Ovary (tissue), 3 donors: Measurements from ENCODE around the gene TMEM45B.
"Not testable (repeated sequence)": the region's sequence is repeated elsewhere in the genome, so short reads cannot be mapped to it uniquely, and the experiment has no call there.

ENCODE experiments used
- EP300 ChIP-seq: sonication (generic); formaldehyde crosslinking; IDR thresholded peaks from one replicate; pipeline ENCODE4 v1.6.1; 2017; ENCODE audit warnings: antibody characterized with exemption
- TF ChIP-seq, protein P1 (sequence below), 3 donors: fragments of 450-650 bp in 2 of 3; fragments of 200-600 bp in 1 of 3; IDR thresholded peaks; one replicate each; pipeline versions ENCODE4 v1.5.1 to v1.8.0; 2016 to 2022; ENCODE audit warnings: antibody characterized with exemption in 3 of 3, mild to moderate bottlenecking in 1 of 3
- donor health status: DM: no; HTN: no; CAD: no.

DNA sequence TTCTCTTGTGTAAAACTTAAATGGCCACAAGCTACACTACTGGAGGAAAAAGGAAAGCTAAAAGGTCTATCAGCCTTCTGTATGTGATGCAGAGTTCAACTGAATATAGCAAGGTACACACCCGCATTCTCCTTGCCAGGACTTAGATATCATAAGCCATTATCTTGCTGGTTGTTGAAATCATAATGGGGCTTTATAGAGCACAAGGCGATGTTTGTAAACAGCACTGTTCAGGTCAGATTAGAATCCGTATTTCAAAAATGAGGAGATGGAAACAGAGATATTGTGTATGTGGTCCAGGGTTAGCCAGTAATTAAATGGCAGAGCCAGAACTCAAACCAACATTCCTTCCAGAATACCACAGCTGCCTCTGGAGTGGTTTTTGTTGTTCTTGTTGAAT lies 2.6 kb downstream of the TMEM45B start:
- TF ChIP-seq, protein P1, sequence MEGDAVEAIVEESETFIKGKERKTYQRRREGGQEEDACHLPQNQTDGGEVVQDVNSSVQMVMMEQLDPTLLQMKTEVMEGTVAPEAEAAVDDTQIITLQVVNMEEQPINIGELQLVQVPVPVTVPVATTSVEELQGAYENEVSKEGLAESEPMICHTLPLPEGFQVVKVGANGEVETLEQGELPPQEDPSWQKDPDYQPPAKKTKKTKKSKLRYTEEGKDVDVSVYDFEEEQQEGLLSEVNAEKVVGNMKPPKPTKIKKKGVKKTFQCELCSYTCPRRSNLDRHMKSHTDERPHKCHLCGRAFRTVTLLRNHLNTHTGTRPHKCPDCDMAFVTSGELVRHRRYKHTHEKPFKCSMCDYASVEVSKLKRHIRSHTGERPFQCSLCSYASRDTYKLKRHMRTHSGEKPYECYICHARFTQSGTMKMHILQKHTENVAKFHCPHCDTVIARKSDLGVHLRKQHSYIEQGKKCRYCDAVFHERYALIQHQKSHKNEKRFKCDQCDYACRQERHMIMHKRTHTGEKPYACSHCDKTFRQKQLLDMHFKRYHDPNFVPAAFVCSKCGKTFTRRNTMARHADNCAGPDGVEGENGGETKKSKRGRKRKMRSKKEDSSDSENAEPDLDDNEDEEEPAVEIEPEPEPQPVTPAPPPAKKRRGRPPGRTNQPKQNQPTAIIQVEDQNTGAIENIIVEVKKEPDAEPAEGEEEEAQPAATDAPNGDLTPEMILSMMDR (IDR thresholded peaks at IDR 0.05) = not testable (repeated sequence)
- TF ChIP-seq EP300 = not testable (repeated sequence)
